Forelimb muscle (tissue), 1 donor: ENCODE data around the gene KSR2. TPM values are rescaled to one million over a fixed set of nuclear protein-coding genes. Genes with fewer than 3 reads are reported as not detected.
"Not testable (repeated sequence)": the region's sequence is repeated elsewhere in the genome, so short reads cannot be mapped to it uniquely, and the experiment has no call there.

Experiments
- DNase-seq: peaks from one replicate; pipeline ENCODE4 v3.0.0-alpha.2; 2013; ENCODE audit warnings: low read depth
- polyA plus RNA-seq: library from polyadenylated mRNA; unstranded; fragments of 120-200 nt; gene quantifications from one replicate; pipeline ENCODE4 v1.2.1, GENCODE V29; 2013; ENCODE audit not compliant: insufficient read length

KSR2 gene
- polyA plus RNA-seq, 1 donor = not detected

DNA sequence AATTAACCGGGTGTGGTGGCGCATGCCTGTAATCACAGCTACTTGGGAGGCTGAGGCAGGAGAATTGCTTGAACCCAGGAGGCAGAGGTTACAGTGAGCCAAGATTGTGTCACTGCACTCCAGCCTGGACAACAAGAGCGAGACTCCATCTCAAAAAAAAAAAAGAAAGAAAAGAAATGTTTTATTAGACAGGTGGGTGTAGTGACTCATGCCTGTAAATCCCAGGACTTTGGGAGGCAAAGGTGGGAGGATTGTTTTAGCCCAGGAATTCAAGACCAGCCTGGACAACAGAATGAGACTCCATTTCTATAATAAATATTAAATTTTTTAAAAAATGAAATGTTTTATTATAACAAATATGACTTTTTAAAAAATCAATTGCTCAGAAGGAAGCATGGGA, 77.5 kb downstream of the KSR2 start:
- DNase-seq = not testable (repeated sequence)

DNA sequence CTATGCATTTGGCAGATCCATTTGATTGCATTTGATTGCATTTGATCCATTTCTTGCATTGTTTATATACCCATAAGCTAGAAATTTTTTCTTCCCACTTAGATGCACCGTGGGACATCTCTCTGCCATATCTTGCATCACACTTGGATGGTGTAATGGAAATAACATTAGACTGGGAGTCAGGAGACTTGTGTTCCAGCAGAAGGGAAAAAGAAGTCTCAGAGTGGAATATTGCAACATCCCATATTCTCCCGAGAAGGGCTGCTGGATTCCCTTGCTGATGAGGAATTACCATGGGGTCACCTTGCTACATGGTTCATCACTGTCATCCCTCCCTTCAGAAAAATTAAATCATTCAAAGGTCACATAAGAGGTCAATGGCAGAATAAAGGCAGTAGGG, 78.1 kb downstream of the KSR2 start:
- DNase-seq = no peak

DNA sequence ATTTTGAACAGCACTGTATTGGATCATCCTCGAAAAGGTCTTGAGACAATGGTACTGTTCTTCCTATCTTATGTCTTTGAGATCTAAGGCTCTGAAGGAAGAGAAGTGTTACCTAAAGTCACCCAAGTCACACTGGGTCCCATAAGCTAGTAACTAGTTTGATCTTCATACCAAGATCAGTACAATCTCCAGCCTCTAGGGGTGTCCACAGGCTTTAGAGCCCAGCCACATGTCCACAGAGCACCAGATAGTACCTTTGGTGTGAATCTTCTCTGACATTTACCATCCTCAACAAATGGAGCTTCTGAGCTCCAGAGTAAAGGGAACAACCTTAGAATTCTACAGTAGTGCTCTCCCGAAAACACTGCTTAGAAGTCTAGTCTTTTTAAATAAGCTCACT, 78.7 kb downstream of the KSR2 start:
- no peak for DNase-seq

DNA sequence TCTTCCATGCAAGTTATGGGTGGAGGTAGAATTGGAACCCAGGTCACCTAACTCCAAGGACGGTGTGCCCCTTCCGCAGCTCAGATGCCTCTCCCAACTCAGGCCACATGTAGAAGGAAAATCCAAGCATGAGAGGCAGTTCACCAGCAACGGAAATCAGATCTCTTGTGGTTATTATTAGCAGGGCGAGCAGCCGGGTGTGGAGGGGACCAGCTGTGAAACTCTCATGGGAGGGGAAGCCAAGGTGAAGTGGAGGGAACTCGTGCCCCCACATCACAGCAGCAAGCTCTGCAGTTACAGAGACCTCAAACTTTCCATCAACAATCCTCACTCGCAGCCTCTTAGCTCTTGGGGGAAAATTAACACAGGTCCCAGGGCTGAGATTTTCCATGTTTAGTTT, 79.7 kb downstream of the KSR2 start:
- DNase-seq = no peak

DNA sequence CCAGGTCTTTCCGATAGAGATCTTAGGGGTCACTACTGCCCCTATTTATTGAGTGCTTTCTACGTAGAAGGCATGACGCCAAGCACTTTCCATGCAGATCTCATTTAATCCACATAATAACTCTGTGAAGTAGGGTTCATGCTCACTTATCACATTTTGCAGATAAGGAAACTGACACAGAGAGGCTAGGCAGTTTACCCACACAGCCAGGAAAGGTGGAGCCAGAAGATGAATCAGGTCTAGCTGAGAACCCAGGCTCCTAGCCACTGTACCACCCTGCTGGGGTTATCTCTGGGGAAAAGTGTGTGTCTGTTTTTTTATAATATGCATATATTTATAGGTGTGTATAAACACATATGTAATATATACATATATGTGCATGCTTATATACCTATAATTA, 83.6 kb downstream of the KSR2 start:
- no peak for DNase-seq

DNA sequence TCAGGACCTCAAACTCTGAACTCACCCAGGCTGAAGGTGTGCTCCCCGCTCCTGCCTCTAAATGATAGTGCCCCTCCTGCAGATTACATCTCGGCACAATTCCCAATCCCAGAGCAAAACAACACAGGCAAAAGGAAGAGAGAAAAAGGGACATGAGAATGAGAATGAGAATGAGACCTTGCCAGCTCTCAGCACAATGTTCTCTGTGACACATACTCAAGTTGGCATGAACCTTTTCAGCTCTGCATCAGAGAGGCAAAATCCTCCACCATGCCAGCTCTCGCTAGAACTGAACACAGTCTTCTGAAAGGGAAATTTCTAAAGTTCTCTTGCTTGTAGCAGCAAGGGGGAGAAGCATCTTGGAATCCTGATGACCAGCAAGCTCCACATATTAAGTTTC, 84.6 kb downstream of the KSR2 start:
- DNase-seq = no peak

DNA sequence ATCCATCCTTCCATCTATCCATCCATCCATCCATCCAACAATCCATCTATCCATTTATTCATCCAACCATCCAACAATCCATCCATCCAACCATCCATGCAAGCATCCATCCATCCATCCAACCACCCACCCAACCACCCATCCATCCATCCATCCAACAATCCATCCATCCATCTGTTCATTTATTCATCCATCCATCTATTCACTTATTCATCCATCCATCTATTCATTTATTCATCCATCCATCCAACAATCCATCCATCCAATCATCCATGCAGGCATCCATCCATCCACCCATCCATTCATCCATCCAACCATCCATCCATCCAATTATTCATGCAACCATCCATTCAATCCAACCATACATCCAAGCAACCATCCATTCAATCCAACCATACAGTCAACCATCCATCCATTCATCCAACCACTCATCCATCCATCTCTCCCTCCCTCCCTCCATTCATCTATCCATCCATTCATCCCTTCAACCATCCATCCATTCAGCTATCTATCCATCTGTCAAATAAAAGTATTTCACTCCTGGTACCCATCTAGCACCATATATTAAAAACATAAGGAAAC, 86.1 kb downstream of the KSR2 start:
- DNase-seq = no peak

DNA sequence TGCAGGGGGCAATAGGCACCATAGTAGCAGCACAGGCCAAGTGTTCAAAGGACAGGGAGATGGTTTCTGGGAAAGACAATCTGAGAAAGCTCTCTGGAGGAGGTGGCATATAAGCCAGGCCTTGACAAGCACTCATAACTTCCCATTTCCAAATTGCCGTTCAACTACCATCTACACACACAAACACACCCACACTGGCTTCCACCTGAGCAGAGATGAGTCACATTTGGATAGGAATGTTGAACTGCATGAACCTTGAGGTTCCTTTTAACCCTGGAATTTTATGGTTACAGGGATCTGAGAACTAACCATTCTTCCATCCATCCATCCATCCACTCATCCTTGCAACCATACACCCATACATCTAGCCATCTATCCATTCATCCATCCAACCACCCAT, 86.6 kb downstream of the KSR2 start:
- DNase-seq = no peak

DNA sequence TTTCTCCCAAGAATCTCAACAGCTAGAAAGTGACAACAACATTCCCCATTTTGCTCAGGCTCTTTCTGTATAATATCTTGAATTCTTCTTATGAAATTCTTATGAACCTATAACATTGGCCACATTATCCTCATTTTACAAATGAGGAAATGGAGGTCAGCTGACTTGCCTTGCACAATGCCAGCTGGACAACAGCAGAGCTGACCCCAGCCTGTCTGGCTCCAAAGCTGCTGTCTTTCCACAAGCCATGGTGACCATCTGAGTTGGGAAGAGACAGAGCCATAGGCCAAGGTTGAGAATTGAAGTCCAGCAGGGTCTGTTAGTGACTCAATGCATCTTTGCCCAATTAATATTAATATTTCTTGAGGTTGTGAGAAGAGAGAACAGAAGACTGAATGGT, 87.3 kb downstream of the KSR2 start:
- no peak for DNase-seq

DNA sequence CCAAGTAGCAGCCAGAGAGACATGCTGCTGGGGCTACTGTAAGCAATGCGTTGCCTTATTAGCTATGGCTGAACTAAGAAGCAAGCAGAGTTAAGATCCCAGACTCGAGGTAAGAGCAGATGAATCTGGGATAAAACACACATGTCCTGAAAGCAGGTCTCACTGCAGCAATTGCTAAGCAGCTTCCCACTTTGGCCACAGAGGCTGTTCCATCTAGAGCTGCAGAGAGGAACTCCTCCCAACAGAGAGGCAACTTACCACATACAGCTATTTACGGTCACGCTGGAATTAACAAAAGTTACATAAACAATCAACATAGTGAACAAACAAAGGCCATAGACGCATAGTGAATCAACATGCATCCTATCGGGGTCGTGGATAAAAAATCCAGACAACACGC, 90.2 kb downstream of the KSR2 start:
- no peak for DNase-seq

DNA sequence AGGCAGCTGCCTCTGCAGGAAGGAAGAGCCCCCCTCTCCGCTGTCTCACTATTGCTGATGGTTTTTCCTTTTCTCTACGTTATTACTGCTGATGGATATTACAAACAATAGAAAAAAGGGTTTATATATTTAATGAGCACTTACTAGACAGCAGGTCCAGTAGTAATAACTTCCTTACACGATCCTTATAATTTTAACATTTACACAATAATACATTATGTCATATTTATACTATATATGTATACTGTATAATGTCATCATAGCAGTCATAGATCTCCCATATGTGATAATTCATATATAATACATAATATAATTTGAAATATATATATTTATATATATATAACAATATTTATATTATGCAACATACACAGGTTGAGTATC, 92.4 kb downstream of the KSR2 start:
- DNase-seq = no peak

DNA sequence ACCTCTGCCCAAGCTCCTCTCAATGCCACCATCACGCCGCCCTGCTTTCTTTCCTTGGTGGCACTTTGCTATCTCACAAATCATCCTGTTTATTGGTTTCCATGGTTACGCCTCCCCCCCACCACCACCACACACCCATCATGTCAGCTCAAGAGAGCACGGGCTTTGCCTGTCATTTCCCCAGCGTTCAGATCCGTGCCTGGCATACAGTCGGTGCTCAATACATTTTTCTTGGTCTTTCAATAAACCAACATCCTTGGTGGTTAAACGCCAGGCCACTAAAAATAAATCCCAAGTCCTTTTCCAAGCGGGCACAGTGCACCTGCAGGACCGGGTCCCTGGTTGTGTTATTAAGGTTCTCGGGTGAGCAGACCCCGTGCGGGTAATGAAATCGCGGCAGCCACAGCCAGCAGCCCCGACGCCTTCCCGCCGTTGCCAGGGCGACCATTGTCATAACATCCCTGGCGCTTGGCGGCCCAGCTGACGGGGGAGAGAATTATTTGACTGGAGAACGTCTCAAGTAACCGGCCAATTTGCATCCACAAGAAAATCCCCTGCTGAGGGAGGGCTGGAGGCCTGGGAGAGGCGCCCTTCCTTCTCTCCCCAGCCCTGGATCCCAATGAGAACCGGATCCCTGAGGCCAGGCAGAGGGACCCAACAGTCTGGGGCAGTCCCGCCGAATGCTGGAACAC, 92.9 kb downstream of the KSR2 start:
- DNase-seq = no peak

DNA sequence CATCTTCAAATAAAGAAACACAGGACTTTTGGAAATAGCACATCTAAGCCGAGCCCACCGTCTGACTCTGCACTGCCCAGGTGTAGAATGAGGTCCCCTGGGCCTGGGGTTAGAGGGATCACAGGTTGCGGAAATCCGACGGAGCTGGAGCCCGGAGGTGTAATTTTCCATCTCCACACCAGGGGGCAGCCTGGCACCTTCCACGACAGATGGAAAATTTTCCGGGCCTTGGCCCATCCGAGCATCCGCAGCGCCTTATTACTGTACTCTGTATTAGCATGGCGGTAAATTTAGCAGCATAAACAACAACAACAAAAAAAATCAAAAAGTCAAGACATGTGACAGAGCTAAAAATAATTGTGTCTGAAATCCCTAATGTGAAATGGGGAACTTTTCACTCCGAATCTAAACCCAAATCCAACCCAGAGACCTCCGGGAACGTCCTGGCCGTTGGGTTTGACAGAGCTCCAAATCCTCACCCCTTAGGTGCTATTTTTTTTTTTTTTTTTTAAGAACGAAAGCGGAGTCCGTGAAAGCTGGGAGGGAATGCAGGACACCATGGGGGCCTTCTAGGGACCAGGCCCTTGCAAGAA, 93.9 kb downstream of the KSR2 start:
- peak; percentile 17 for DNase-seq

DNA sequence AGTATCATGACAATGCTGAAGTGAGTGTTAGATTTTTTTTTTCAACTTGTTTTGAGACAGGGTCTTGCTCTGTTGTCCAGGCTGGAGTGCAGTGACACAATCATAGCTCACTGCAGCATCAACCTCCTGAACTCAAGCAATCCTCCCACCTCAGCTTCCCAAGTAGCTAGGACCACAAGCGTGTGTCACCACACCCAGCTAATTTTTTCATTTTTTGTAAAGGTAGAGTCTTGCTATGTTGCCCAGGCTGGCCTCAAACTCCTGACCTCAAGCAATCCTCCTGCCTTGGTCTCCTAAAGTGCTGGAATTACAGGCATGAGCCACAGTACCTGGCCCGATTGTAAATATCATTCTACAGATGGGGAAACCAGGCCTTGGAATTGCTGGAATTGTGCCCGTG, 94.6 kb downstream of the KSR2 start:
- DNase-seq = not testable (repeated sequence)

DNA sequence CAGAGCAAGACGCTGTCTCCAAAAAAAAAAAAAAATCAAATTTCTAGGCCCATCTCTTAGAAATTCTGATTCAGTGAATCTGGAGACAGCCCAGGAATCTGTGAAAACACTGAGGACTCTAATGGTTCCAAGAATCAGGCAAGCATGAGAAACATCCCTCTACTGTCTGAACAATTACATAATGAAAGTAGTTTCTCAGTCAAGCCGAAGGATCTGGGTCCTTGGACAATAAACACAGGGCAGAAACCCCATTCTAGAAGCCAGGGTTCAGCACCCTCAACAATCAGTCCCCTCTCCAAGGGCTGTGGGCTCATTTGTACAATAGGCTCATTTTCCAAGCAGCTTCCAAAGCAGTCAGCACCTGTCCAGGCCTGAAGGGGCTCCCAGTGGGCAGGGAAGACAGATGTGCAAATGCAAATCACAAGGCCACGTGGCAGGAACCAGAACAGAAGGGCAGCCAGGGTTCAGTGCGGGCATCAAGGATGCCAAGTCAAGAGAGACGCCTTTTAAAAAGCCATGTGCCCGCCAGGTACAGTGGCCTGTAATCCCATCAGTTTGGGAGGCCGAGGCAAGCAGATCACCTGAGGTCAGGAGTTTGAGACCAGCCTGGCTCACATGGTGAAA, 96.1 kb downstream of the KSR2 start:
- DNase-seq = no peak

DNA sequence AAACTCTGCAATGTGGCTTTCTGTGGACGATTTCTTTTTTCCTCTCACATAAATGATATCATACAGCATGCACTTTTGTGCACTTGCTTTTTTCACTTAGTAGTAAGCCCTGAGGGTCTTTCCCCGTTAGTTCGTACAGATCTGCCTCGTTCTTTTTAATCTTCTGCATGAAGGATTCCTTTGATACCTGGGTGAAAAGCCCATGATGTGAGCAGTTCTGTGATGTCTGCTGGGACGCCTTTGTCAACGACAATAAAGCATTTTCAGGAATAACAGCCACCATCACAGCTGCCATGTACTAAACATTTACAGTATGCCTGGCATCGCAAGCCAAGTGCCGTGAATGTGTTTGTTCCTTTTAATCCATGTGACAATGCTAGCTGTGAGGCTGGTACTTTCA, 99.2 kb downstream of the KSR2 start:
- no peak for DNase-seq

DNA sequence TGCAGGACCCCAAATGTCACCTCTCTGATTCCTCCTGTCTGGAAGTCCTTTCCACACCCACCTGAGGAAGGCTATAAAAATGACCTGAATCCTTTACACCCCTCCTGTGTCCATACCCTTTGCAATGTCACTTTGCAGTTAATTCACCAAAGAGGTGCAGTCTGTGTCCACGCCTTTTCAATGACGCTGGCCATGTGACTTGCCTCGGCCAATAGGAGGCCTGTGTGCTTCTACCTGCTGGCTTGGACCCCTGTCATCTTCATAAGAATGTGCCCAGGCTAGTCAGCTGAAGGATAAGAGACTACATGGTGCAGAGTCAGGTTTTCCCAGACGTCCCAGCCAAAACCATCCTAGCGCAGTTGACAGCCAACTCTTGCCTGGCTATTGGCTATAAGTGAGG, 101.4 kb downstream of the KSR2 start:
- DNase-seq = no peak

DNA sequence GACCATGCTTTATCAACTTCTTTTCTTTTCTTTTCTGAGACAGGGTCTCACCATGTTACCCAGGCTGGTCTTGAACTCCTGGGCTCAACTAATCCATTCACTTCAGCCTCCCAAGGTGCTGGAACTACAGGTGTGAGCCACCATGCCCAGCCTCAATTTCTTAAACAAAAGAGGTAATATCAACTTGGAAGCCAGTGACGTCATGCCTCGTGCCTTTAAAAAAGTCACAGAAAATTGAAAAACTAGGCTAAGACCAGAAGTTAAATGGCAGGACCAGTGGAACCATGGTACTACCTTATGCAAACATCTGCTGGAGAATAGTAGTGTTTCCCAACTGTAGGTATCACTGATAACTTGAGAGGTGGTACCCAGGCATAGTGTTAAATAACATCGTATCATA, 103.3 kb downstream of the KSR2 start:
- DNase-seq = no peak

DNA sequence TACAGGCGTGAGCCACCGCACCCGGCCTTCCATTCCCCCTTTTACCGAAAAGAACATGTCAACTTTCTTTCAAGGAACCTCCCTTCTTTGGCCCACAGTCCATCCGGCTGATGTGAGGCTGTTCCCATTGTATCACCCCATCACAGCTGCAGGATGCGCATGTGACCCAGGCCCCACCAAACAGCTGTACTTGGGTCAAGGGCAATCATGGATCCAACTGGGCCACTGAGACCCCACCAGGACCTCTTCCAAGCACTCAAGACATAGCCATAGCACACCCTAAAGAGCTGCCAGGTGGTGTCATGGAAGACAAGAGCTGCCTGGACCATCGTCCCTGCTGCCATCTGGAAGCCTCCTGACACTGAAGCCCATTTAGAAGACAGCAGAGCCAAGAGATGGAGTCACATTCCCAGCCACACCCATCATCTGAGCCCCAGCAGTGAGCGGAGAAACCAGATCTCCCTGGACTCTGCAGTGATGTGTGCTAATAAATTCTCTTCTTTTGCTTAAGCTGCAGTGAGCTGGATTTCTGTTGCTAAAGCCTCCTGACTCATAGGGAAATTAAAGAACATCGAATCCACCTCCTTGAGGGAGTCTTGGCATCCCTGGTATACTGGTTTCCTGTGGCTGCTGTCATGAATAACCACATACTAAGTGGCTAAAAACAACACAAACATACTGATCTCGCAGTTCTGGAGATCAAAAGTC, 105.6 kb downstream of the KSR2 start:
- DNase-seq = no peak

DNA sequence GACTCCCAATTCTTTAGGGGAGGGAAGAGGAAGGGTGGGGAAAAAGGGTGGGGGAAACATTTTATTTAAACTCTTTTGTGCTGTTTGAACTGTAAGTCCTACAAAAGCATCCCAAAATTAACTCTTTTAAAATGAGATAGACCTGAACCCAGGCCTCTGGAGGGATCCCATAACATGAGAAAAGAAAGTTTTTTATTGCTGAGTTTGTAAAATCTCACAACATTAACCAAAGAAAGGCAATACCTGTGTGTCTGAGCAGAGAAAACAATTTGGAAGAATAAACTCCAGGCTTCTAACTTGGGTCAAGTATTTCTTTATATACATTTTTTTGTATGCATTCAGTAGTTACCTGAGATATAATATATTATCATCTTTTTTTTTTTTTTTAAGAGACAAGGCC, 107.1 kb downstream of the KSR2 start:
- no peak for DNase-seq

DNA sequence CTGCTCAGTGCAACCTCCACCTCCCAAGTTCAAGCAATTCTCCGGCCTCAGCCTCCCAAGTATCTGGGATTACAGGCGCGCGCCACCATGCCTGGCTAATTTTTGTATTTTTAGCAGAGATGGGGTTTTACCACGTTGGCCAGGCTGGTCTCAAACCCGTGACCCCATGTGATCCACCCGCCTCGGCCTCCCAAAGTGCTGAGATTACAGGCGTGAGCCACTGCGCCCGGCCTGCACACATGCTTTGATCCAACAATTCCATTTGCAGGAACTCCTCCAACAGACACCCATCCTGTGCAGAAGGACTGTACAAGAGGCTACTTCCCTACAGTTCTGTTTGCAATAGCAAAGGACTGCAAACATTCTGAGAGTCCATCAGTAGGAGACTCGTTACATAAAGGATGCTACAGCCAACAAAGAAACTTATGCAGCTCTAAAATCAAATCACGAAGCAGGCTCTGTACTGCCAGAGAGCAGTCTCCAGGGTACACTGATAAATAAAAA, 108.0 kb downstream of the KSR2 start:
- not testable (repeated sequence) for DNase-seq

DNA sequence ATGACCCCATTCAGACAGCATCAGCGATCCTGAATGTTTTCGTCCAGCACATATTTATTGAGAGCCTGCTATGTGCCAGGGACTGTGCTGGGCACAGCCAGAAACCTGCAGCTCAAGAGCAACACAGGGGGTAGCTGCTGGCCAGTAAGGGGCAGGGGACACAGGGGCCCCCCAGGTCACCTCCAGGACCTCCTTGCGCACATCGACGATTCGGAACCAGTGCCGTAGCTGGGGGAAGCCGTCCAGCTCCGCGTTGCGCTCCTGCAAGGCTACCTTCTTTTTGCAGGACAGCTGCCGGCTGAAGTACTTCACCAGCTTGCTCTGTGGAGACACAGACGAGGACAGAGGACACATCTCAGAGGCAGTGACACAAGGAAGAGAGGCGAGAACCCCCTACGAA, 108.7 kb downstream of the KSR2 start:
- no peak for DNase-seq
